Transverse colon (tissue), 4 donors: ENCODE data around the gene VPS13D. TPM values are rescaled to one million over a fixed set of nuclear protein-coding genes. Genes with fewer than 3 reads are reported as not detected.
"Not testable (repeated sequence)": the region's sequence is repeated elsewhere in the genome, so short reads cannot be mapped to it uniquely, and the experiment has no call there.

ENCODE experiments used
- DNase-seq: peaks from one replicate; pipeline ENCODE4 v3.0.0-alpha.2; 2019
- H3K27ac ChIP-seq, 4 donors: fragments of 200-600 bp; sonication (generic); 2 replicates each; pipeline ENCODE4 v1.5.1; 2016 to 2018; ENCODE audit warnings: inconsistent platforms in 4 of 4
- H3K27me3 ChIP-seq: fragments of 200-600 bp; sonication (generic); 2 replicates; pipeline ENCODE4 v1.5.1; 2017; ENCODE audit warnings: inconsistent platforms
- H3K36me3 ChIP-seq, 4 donors: fragments of 200-600 bp; sonication (generic); 2 replicates each; pipeline ENCODE4 v1.5.1; 2017 to 2019; ENCODE audit warnings: inconsistent platforms in 4 of 4
- H3K4me1 ChIP-seq, 4 donors: fragments of 200-600 bp; sonication (generic); 2 replicates each; pipeline ENCODE4 v1.5.1; 2017 to 2020; ENCODE audit warnings: inconsistent platforms in 4 of 4
- H3K4me3 ChIP-seq, 4 donors: fragments of 200-600 bp; sonication (generic); 1 replicate in 1 of 4; 2 replicates in 3 of 4; pipeline versions ENCODE4 v1.5.1 to v1.6.1; 2017 to 2019; ENCODE audit warnings: inconsistent platforms in 4 of 4
- H3K9me3 ChIP-seq, 2 donors: fragments of 200-600 bp; sonication (generic); 2 replicates each; pipeline ENCODE4 v1.5.1; 2017 to 2019; ENCODE audit warnings: inconsistent platforms in 2 of 2
- CTCF ChIP-seq, 5 experiments: fragments of 200-600 bp in 3 of 5; fragments of 450-650 bp in 2 of 5; sonication (generic) in 3 of 5; IDR thresholded peaks; 1 replicate in 2 of 5; 2 replicates in 3 of 5; pipeline ENCODE4 v1.5.1; 2016 to 2017; ENCODE audit warnings: antibody characterized with exemption in 5 of 5, inconsistent platforms in 3 of 5, mild to moderate bottlenecking in 2 of 5, moderate library complexity in 1 of 5
- EP300 ChIP-seq: sonication (generic); formaldehyde crosslinking; IDR thresholded peaks from one replicate; pipeline ENCODE4 v1.6.1; 2017; ENCODE audit warnings: antibody characterized with exemption, low read depth
- POLR2A ChIP-seq: fragments of 450-650 bp; IDR thresholded peaks from one replicate; pipeline ENCODE4 v1.6.1; 2016; ENCODE audit warnings: antibody characterized with exemption, mild to moderate bottlenecking, moderate library complexity
- POLR2AphosphoS5 ChIP-seq, 3 donors: sonication (generic); formaldehyde crosslinking; IDR thresholded peaks; one replicate each; pipeline ENCODE4 v1.6.1; 2016; ENCODE audit warnings: antibody characterized with exemption in 3 of 3
- WGBS, 2 donors: methylation state at CpG; one replicate each; pipeline ENCODE4 v1.1.5; 2018; ENCODE audit warnings: low coverage in 1 of 2; 5-methylcytosine and 5-hydroxymethylcytosine counted together
- in situ Hi-C, 4 donors: fragments of 200-750 bp; cut with MboI; loops; one replicate each; pipeline versions ENCODE4 v1.15.0 to v1.15.1; 2017; ENCODE audit warnings: low sequenced_read_pairs in 3 of 4, low pct_ligation_motif_present in 1 of 4, low pct_unique_long_range_greater_than_20kb in 1 of 4
- intact Hi-C: fragments of 100-400 bp; cut with DNase I; formaldehyde crosslinking; loops from one replicate; pipeline ENCODE4 v1.15.1; 2023; ENCODE audit warnings: low total_unique reads
- total RNA-seq, 4 donors: library from RNA; depleted of rRNA; stranded (reverse); fragments of >200 nt; gene quantifications; one replicate each; pipeline ENCODE4 v1.1.0, GENCODE V29; 2016

Gene VPS13D
- total RNA-seq, 4 donors from 2014 or later: 101 to 136 (median 116) TPM

GRCh38 chr1:12386130-12386529 is 156.3 kb downstream of the VPS13D start:
- TF ChIP-seq POLR2A (no peak), EP300 (no peak), POLR2AphosphoS5 (IDR thresholded peaks at IDR 0.05) (no peak)
- Histone ChIP-seq H3K27ac (no peak overlapping the region), H3K36me3 (peaks cover 0 to 55% (median 20%) of the 10 kb centered on the region in 4 donors), H3K9me3 (peaks cover 12 to 19% of the 10 kb centered on the region in 2 donors), H3K27me3 (no peaks in the 10 kb centered on the region), H3K4me1 (peaks cover under 1 to 16% (median 14%) of the 10 kb centered on the region in 4 donors), H3K4me3 (no peak overlapping the region)
- 83 to 95% methylated on average over 1 of the region's 1 CpG for WGBS, 2 donors
- intact Hi-C loops (no loop called here), in situ Hi-C loops (no loop called here)
- DNase-seq: no peak

GRCh38 chr1:12387641-12388040 is 157.8 kb downstream of the VPS13D start:
- H3K36me3 ChIP-seq: peaks cover 0 to 55% (median 20%) of the 10 kb centered on the region in 4 donors
- TF ChIP-seq CTCF (IDR thresholded peaks at IDR 0.05) (no peak), POLR2A (no peak)
- H3K27me3 ChIP-seq: no peaks in the 10 kb centered on the region
- DNase-seq: no peak
- intact Hi-C loops: no loop called here
- H3K4me3 ChIP-seq: no peak overlapping the region
- H3K4me1 ChIP-seq: peaks cover 0 to 3% (median under 1%) of the 10 kb centered on the region in 4 donors
- in situ Hi-C loops: no loop called here
- peaks cover 12 to 19% of the 10 kb centered on the region in 2 donors for H3K9me3 ChIP-seq
- no peak overlapping the region for H3K27ac ChIP-seq

DNA sequence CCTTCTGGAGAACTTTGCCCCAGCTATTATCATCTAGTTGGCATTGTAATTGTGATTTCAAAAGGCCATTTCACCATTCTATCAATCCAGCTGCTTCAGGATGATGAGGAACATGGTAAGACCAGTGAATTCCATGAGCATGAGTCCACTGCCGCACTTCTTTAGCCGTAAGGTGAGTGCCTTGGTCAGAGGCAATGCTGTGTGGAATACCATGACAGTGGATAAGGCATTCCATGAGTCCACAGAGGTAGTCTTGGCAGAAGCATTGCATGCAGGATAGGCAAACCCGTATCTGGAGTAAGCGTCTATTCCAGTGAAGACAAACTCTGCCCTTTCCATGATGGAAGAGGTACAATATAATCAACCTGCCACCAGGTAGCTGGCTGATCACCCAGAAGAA is 160.5 kb downstream of the VPS13D start:
- H3K4me1 ChIP-seq, H3K4me3 ChIP-seq, intact Hi-C loops, in situ Hi-C loops, H3K27ac ChIP-seq, H3K27me3 ChIP-seq, DNase-seq: not testable (repeated sequence)
- 97% methylated on average over 4 of the region's 4 CpGs; no CpG with 5 or more reads in 1 of the 2 donors for WGBS, 2 donors
- Histone ChIP-seq H3K36me3 (peaks cover 0 to 39% (median 17%) of the 10 kb centered on the region in 4 donors), H3K9me3 (peaks cover 12 to 19% of the 10 kb centered on the region in 2 donors)

DNA sequence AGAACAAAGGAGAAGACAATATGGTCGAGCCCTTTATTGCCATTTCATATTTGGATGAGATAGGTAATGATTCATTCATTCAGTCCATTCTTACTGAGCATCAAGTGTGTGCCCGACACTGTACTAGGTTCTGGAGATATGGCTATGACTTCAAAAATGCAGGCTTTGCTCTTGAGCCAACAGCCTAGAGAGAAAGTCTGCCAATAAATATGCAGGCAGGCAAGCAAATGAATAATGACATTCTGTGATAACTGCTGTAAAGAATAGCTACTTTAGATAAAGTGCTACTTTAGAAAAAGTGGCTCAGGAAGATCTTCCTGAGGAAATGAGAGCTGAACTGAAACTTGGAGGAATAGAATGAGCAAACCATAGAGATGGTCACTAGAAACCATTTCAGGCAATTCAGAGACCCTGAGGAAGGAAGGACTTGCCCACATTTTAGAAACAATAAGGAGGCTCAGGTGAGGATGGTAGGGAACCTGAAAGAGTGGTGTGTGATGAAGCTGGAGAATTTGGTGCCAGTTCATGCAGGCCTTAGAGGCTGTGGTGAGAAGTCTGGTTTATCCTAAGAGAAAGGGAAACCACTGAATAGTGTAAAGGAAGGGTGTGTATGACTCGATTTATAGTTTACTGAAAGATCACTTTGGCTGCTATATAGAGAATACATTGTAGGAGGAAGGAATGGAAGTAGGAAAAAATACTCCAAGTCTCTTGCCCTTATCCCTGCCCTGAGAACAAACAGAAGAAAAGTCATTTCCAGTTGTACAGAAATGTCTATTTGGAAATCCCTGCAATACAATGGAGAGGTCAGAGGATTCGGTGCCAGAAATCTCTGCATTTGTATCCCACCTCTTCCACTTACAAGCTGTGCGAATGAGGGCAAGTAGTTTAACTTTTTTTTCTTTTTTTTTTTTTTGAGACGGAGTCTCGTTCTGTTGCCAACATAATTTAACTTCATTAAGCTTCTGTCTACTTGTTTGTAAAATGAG is 167.9 kb downstream of the VPS13D start:
- no peak overlapping the region for H3K4me3 ChIP-seq
- TF ChIP-seq POLR2AphosphoS5 (IDR thresholded peaks at IDR 0.05) (no peak), EP300 (no peak), CTCF (IDR thresholded peaks at IDR 0.05) (no peak), POLR2A (no peak)
- no peaks in the 10 kb centered on the region for H3K36me3 ChIP-seq
- no peak for DNase-seq
- in situ Hi-C loops: no loop called here
- no peaks in the 10 kb centered on the region for H3K9me3 ChIP-seq
- H3K4me1 ChIP-seq: peaks cover 0 to 6% (median 0%) of the 10 kb centered on the region in 4 donors
- 60 to 74% methylated on average over 5 to 7 of the region's 7 CpGs for WGBS, 2 donors
- H3K27me3 ChIP-seq: no peaks in the 10 kb centered on the region
- intact Hi-C loops: no loop called here
- H3K27ac ChIP-seq: no peak overlapping the region

- H3K27me3 ChIP-seq: no peaks in the 10 kb centered on the region
- no peak for DNase-seq
- no peak overlapping the region for H3K27ac ChIP-seq
- intact Hi-C loops (no loop called here), in situ Hi-C loops (no loop called here)
- 88 to 89% methylated on average over 1 to 6 of the region's 6 CpGs for WGBS, 2 donors
- TF ChIP-seq POLR2AphosphoS5 (IDR thresholded peaks at IDR 0.05) (no peak), CTCF (IDR thresholded peaks at IDR 0.05) (no peak), POLR2A (no peak), EP300 (no peak)
- no peaks in the 10 kb centered on the region for H3K9me3 ChIP-seq
- H3K4me3 ChIP-seq: no peak overlapping the region
- H3K4me1 ChIP-seq: peaks cover 0 to 6% (median 0%) of the 10 kb centered on the region in 4 donors
- no peaks in the 10 kb centered on the region for H3K36me3 ChIP-seq
These were observed 168.6 kb downstream of the VPS13D start for GRCh38 chr1:12398479-12398878.
